Measurements from ENCODE around the gene LEFTY1.
A peak's percentile ranks its signal among the peaks of the same experiment; 100 is the strongest.

Gene LEFTY1

GRCh38 chr1:225880222-225880588 is 8.7 kb downstream of the LEFTY1 start:
- Histone ChIP-seq H3K4me3 (ENCODE audit: low read depth, low read length) (peak overlapping the region; percentile 97; the same call in 1 of the 2 replicates), H3K27me3 (ENCODE audit: control insufficient read depth, insufficient read depth, low read length) (0 out of 2 replicates have a peak, but pooled peaks cover 4% of the 10 kb centered on the region), H3K36me3 (ENCODE audit: control insufficient read depth, insufficient read depth, low read length) (peaks cover 24% of the 10 kb centered on the region), H3K9ac (ENCODE audit: low read length) (peak overlapping the region; percentile 11), H3K4me1 (ENCODE audit: control insufficient read depth, insufficient read depth, low read length) (peaks cover 35% of the 10 kb centered on the region), H3K27ac (ENCODE audit: low read depth, low read length) (no peak overlapping the region), H3K9me3 (ENCODE audit: control insufficient read depth, insufficient read depth, low read depth, low read length) (no peaks in the 10 kb centered on the region)

GRCh38 chr1:225879521-225880221 is 9.3 kb downstream of the LEFTY1 start:
- H3K36me3 ChIP-seq (ENCODE audit: control insufficient read depth, insufficient read depth, low read length): peaks cover 28% of the 10 kb centered on the region
- no peaks in the 10 kb centered on the region for H3K9me3 ChIP-seq (ENCODE audit: control insufficient read depth, insufficient read depth, low read depth, low read length)
- peak overlapping the region; percentile 6; the same call in 1 of the 2 replicates for H3K4me3 ChIP-seq (ENCODE audit: low read depth, low read length)
- no peak overlapping the region for H3K9ac ChIP-seq (ENCODE audit: low read length)
- no peak overlapping the region for H3K27ac ChIP-seq (ENCODE audit: low read depth, low read length)
- H3K4me1 ChIP-seq (ENCODE audit: control insufficient read depth, insufficient read depth, low read length): peaks cover 35% of the 10 kb centered on the region
- 0 out of 2 replicates have a peak, but pooled peaks cover 4% of the 10 kb centered on the region for H3K27me3 ChIP-seq (ENCODE audit: control insufficient read depth, insufficient read depth, low read length)

DNA sequence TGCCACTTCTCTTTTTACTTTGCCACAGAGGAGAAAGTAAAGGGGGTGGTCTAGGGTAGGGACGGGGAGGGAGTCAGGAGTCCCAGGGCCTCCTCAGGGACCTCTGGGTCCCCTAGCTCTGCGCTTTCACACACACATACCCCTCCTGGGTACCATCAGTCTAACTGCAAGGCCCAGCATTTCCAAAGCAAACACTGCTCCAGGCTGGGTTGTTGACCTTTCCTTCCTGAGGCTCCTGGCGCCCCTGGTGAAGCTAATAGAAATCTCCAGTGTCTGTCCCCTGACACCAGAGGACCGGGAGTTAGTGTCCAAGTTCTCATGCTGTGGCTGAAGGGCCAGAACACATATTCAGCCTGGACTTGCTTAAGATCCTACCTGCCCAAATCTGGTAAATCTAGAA is 10.7 kb downstream of the LEFTY1 start:
- peaks cover 41% of the 10 kb centered on the region for H3K36me3 ChIP-seq (ENCODE audit: control insufficient read depth, insufficient read depth, low read length)
- no peaks in the 10 kb centered on the region for H3K9me3 ChIP-seq (ENCODE audit: control insufficient read depth, insufficient read depth, low read depth, low read length)
- H3K9ac ChIP-seq (ENCODE audit: low read length): no peak overlapping the region

DNA sequence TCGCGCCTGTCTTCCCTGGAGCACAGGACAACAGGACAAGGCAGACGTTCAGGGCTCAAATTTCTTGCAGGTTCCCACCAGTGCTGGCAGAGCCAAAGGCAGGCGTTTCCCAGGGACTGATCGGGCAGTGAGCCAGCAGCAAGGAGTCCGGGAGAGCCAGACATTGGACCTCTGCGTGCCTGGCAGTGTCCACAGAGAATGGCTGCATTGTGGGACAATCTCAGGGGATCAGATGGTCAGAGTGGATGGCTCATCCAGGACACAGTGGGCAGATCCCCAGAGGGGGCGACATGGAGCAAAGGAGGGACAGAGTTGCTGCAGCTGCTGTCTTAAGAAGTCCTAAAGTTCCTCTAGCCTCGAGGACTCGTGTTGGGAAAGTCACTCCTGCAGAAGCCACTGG is 11.4 kb downstream of the LEFTY1 start:
- peaks cover 46% of the 10 kb centered on the region for H3K36me3 ChIP-seq (ENCODE audit: control insufficient read depth, insufficient read depth, low read length)
- H3K27me3 ChIP-seq (ENCODE audit: control insufficient read depth, insufficient read depth, low read length): no peaks in the 10 kb centered on the region
- no peak overlapping the region for H3K4me3 ChIP-seq (ENCODE audit: low read depth, low read length)
- H3K27ac ChIP-seq (ENCODE audit: low read depth, low read length): no peak overlapping the region
- no peak overlapping the region for H3K9ac ChIP-seq (ENCODE audit: low read length)
- peaks cover 30% of the 10 kb centered on the region for H3K4me1 ChIP-seq (ENCODE audit: control insufficient read depth, insufficient read depth, low read length)
- no peaks in the 10 kb centered on the region for H3K9me3 ChIP-seq (ENCODE audit: control insufficient read depth, insufficient read depth, low read depth, low read length)

More for the DNA sequence above, 10.7 kb downstream of the LEFTY1 start:
- peaks cover 30% of the 10 kb centered on the region for H3K4me1 ChIP-seq (ENCODE audit: control insufficient read depth, insufficient read depth, low read length)
- no peaks in the 10 kb centered on the region for H3K27me3 ChIP-seq (ENCODE audit: control insufficient read depth, insufficient read depth, low read length)
- H3K4me3 ChIP-seq (ENCODE audit: low read depth, low read length): no peak overlapping the region
- H3K27ac ChIP-seq (ENCODE audit: low read depth, low read length): no peak overlapping the region

DNA sequence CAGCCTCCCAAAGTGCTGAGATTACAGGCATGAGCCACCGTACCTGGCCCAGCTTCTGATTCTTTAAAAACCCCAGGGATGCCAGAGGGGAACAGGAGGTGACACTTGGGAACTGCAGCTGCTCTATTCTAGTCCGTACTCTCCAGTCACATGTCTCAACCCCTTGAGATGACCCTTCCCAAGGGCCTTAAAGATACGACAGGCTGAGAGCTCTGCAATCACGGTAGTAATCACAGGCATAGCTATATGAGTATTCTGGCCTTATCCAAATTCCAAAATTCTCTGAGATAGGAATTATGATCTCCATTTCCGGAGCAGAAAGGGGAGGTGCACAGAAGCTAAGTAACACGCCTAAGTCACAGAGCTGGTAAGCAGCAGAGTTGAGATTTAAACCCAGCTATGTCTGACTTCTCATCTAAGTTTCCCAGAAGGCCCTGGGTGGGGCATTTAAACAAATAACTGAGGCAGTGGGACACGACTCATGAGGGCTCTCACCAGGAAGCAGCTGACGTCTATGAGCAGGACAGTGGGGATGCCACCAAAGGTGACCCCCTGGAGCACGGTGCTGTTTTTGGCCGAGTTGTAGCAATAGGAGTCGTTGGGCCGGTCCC is 11.9 kb downstream of the LEFTY1 start:
- H3K9me3 ChIP-seq (ENCODE audit: control insufficient read depth, insufficient read depth, low read depth, low read length): no peaks in the 10 kb centered on the region
- no peak overlapping the region for H3K9ac ChIP-seq (ENCODE audit: low read length)
- peaks cover 32% of the 10 kb centered on the region for H3K4me1 ChIP-seq (ENCODE audit: control insufficient read depth, insufficient read depth, low read length)
- H3K27ac ChIP-seq (ENCODE audit: low read depth, low read length): no peak overlapping the region
- H3K27me3 ChIP-seq (ENCODE audit: control insufficient read depth, insufficient read depth, low read length): no peaks in the 10 kb centered on the region
- H3K36me3 ChIP-seq (ENCODE audit: control insufficient read depth, insufficient read depth, low read length): peaks cover 49% of the 10 kb centered on the region
- no peak overlapping the region for H3K4me3 ChIP-seq (ENCODE audit: low read depth, low read length)

DNA sequence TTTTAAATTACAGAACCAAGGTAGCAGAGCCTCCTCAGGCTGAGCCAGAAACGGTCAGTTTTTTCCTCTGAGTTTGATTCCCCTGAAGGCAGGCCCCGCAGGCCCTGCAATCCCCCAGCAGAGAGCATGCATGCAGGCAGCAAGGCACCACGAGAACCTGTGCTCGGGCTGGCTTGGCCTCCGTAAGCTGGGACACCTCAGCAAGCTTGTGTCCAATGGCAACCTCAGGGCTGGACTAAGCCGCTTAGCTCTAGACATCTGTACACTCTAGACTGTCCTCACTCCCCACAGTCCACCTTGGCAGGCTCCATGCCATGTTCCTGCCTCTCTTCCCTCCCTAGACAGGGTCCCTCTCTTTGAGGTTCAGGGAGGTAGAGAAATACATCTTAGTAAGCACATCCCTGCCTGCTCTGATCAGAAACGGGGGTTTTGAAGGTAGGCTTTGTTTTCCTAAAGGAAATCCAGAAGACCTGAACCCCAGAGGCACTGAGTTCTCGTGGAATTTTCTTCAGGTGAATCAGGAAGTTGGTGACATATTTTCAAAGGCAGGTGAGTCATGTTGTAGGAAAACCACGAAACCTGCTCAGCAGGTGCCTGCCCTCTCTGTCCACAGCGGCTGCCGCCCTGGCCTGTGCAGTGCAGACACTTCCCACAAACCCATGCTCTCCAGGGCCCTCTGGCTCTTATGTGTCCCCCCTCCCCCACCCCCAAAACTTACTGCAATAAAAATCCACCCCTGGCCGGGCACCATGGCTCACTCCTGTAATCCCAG is 13.7 kb downstream of the LEFTY1 start:
- peaks cover 66% of the 10 kb centered on the region for H3K36me3 ChIP-seq (ENCODE audit: control insufficient read depth, insufficient read depth, low read length)
- H3K9ac ChIP-seq (ENCODE audit: low read length): peak overlapping the region; percentile 18
- H3K27me3 ChIP-seq (ENCODE audit: control insufficient read depth, insufficient read depth, low read length): no peaks in the 10 kb centered on the region
- H3K9me3 ChIP-seq (ENCODE audit: control insufficient read depth, insufficient read depth, low read depth, low read length): no peaks in the 10 kb centered on the region
- H3K27ac ChIP-seq (ENCODE audit: low read depth, low read length): no peak overlapping the region; the same call in 1 of the 2 replicates
- H3K4me1 ChIP-seq (ENCODE audit: control insufficient read depth, insufficient read depth, low read length): peaks cover 25% of the 10 kb centered on the region
- H3K4me3 ChIP-seq (ENCODE audit: low read depth, low read length): no peak overlapping the region

- H3K27ac ChIP-seq (ENCODE audit: low read depth, low read length): no peak overlapping the region
- no peak overlapping the region for H3K4me3 ChIP-seq (ENCODE audit: low read depth, low read length)
- no peaks in the 10 kb centered on the region for H3K27me3 ChIP-seq (ENCODE audit: control insufficient read depth, insufficient read depth, low read length)
- H3K9ac ChIP-seq (ENCODE audit: low read length): no peak overlapping the region
- no peaks in the 10 kb centered on the region for H3K9me3 ChIP-seq (ENCODE audit: control insufficient read depth, insufficient read depth, low read depth, low read length)
- peaks cover 19% of the 10 kb centered on the region; the same call in 1 of the 2 replicates for H3K4me1 ChIP-seq (ENCODE audit: control insufficient read depth, insufficient read depth, low read length)
- H3K36me3 ChIP-seq (ENCODE audit: control insufficient read depth, insufficient read depth, low read length): peaks cover 72% of the 10 kb centered on the region
These were observed 14.5 kb downstream of the LEFTY1 start for GRCh38 chr1:225874431-225874830.

- Histone ChIP-seq H3K4me3 (ENCODE audit: low read depth, low read length) (no peak overlapping the region), H3K27ac (ENCODE audit: low read depth, low read length) (no peak overlapping the region), H3K9me3 (ENCODE audit: control insufficient read depth, insufficient read depth, low read depth, low read length) (no peaks in the 10 kb centered on the region), H3K36me3 (ENCODE audit: control insufficient read depth, insufficient read depth, low read length) (peaks cover 75% of the 10 kb centered on the region), H3K9ac (ENCODE audit: low read length) (no peak overlapping the region), H3K4me1 (ENCODE audit: control insufficient read depth, insufficient read depth, low read length) (peaks cover 17% of the 10 kb centered on the region; the same call in 1 of the 2 replicates), H3K27me3 (ENCODE audit: control insufficient read depth, insufficient read depth, low read length) (no peaks in the 10 kb centered on the region)
These were observed 15.6 kb downstream of the LEFTY1 start for GRCh38 chr1:225873281-225873850.

DNA sequence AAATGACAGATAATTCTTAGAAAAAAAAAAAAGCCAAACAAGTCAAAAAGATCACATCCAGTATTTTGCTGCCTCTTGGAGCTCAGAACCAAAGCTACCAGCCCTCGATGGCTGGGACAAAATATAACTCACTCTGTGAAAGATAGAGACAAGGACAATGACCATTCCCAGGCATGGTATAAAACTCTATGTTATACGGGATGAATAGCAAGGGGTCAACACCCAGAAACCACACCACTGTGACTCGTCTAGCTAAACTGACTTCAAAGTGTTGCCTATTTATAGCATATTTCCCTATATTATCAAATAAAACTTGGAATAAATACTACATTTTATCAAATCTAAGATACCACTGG is 16.9 kb downstream of the LEFTY1 start:
- Histone ChIP-seq H3K4me1 (ENCODE audit: control insufficient read depth, insufficient read depth, low read length) (peaks cover 10% of the 10 kb centered on the region; the same call in 1 of the 2 replicates), H3K9ac (ENCODE audit: low read length) (no peak overlapping the region), H3K27ac (ENCODE audit: low read depth, low read length) (no peak overlapping the region), H3K27me3 (ENCODE audit: control insufficient read depth, insufficient read depth, low read length) (no peaks in the 10 kb centered on the region), H3K4me3 (ENCODE audit: low read depth, low read length) (no peak overlapping the region), H3K36me3 (ENCODE audit: control insufficient read depth, insufficient read depth, low read length) (peaks cover 82% of the 10 kb centered on the region), H3K9me3 (ENCODE audit: control insufficient read depth, insufficient read depth, low read depth, low read length) (no peaks in the 10 kb centered on the region)

- Histone ChIP-seq H3K9me3 (ENCODE audit: control insufficient read depth, insufficient read depth, low read depth, low read length) (no peaks in the 10 kb centered on the region), H3K9ac (ENCODE audit: low read length) (no peak overlapping the region), H3K27me3 (ENCODE audit: control insufficient read depth, insufficient read depth, low read length) (no peaks in the 10 kb centered on the region), H3K36me3 (ENCODE audit: control insufficient read depth, insufficient read depth, low read length) (peaks cover 83% of the 10 kb centered on the region), H3K4me3 (ENCODE audit: low read depth, low read length) (no peak overlapping the region), H3K4me1 (ENCODE audit: control insufficient read depth, insufficient read depth, low read length) (peaks cover 10% of the 10 kb centered on the region; the same call in 1 of the 2 replicates), H3K27ac (ENCODE audit: low read depth, low read length) (no peak overlapping the region)
These were observed 17.4 kb downstream of the LEFTY1 start for GRCh38 chr1:225871359-225872074.

Measured in HUES6 (cell line).